HUES64 (cell line): ENCODE measurements around the gene ARMC10.

Experiments used
- H3K27ac ChIP-seq: 2 replicates; pipeline ENCODE4 v1.7.0; 2013; ENCODE audit warnings: low read depth, low read length, inconsistent platforms
- H3K27me3 ChIP-seq: 2 replicates; pipeline ENCODE4 v1.6.1; 2013; ENCODE audit warnings: mild to moderate bottlenecking, low read length; ENCODE audit not compliant: insufficient read depth
- H3K36me3 ChIP-seq: 2 replicates; pipeline ENCODE4 v1.6.1; 2013; ENCODE audit warnings: mild to moderate bottlenecking, low read length; ENCODE audit not compliant: insufficient read depth
- H3K4me1 ChIP-seq: 2 replicates; pipeline ENCODE4 v1.6.1; 2013; ENCODE audit warnings: mild to moderate bottlenecking, low read length, moderate library complexity; ENCODE audit not compliant: insufficient read depth
- H3K4me3 ChIP-seq: 2 replicates; pipeline ENCODE4 v1.5.1; 2013; ENCODE audit warnings: mild to moderate bottlenecking, low read length, moderate library complexity
- H3K9ac ChIP-seq: 2 replicates; pipeline ENCODE4 v1.6.1; 2013; ENCODE audit warnings: mild to moderate bottlenecking, low read depth, low read length
- H3K9me3 ChIP-seq: 2 replicates; pipeline ENCODE4 v1.6.1; 2013; ENCODE audit warnings: low read depth, low read length; ENCODE audit not compliant: insufficient read depth
- WGBS: fragments of 150-250, 120-280 bp; methylation state at CpG from one replicate; pipeline ENCODE4 v1.1.7; 2013; ENCODE audit warnings: missing lambda C conversion rate; 5-methylcytosine and 5-hydroxymethylcytosine counted together

ARMC10 gene

GRCh38 chr7:103123529-103123928, 48.6 kb downstream of the ARMC10 start:
- 85% methylated on average over 1 of the region's 3 CpGs for WGBS
- no peak overlapping the region for H3K4me3 ChIP-seq
- H3K4me1 ChIP-seq: no peaks in the 10 kb centered on the region
- H3K9ac ChIP-seq: no peak overlapping the region
- H3K36me3 ChIP-seq: peaks cover 35% of the 10 kb centered on the region
- no peak overlapping the region for H3K27ac ChIP-seq
- H3K9me3 ChIP-seq: no peaks in the 10 kb centered on the region
- H3K27me3 ChIP-seq: no peaks in the 10 kb centered on the region

- Histone ChIP-seq H3K9me3 (no peaks in the 10 kb centered on the region), H3K27me3 (no peaks in the 10 kb centered on the region), H3K9ac (no peak overlapping the region), H3K27ac (no peak overlapping the region), H3K4me1 (no peaks in the 10 kb centered on the region), H3K36me3 (peaks cover 33% of the 10 kb centered on the region), H3K4me3 (no peak overlapping the region)
- WGBS: 78% methylated on average over 6 of the region's 6 CpGs
Measured at GRCh38 chr7:103124429-103124979, 49.6 kb downstream of the ARMC10 start.

- H3K4me1 ChIP-seq: no peaks in the 10 kb centered on the region
- no peak overlapping the region for H3K4me3 ChIP-seq
- no peak overlapping the region for H3K27ac ChIP-seq
- H3K9ac ChIP-seq: no peak overlapping the region
- H3K36me3 ChIP-seq: peaks cover 28% of the 10 kb centered on the region
- no peaks in the 10 kb centered on the region for H3K27me3 ChIP-seq
- 88% methylated on average over 1 of the region's 2 CpGs for WGBS
- no peaks in the 10 kb centered on the region for H3K9me3 ChIP-seq
Measured at GRCh38 chr7:103127006-103127405, 52.1 kb downstream of the ARMC10 start.

- peaks cover 3% of the 10 kb centered on the region; the same call in 1 of the 2 replicates for H3K4me1 ChIP-seq
- H3K9me3 ChIP-seq: no peaks in the 10 kb centered on the region
- H3K36me3 ChIP-seq: peaks cover 24% of the 10 kb centered on the region
- no peaks in the 10 kb centered on the region for H3K27me3 ChIP-seq
- H3K27ac ChIP-seq: no peak overlapping the region
- H3K4me3 ChIP-seq: no peak overlapping the region
- WGBS: 94% methylated on average over 5 of the region's 6 CpGs
- H3K9ac ChIP-seq: no peak overlapping the region
Measured at GRCh38 chr7:103129702-103130549, 55.0 kb downstream of the ARMC10 start.

- Histone ChIP-seq H3K27me3 (no peaks in the 10 kb centered on the region), H3K9me3 (no peaks in the 10 kb centered on the region), H3K36me3 (peaks cover 17% of the 10 kb centered on the region), H3K4me3 (no peak overlapping the region), H3K4me1 (peaks cover 12% of the 10 kb centered on the region), H3K27ac (no peak overlapping the region), H3K9ac (no peak overlapping the region)
- 82% methylated on average over 9 of the region's 9 CpGs for WGBS
Measured at GRCh38 chr7:103130901-103131624, 56.1 kb downstream of the ARMC10 start.

GRCh38 chr7:103132995-103133688, 58.2 kb downstream of the ARMC10 start:
- Histone ChIP-seq H3K9me3 (no peaks in the 10 kb centered on the region), H3K27me3 (no peaks in the 10 kb centered on the region), H3K9ac (no peak overlapping the region), H3K36me3 (peaks cover 4% of the 10 kb centered on the region; the same call in 1 of the 2 replicates), H3K4me3 (no peak overlapping the region), H3K27ac (no peak overlapping the region), H3K4me1 (peaks cover 12% of the 10 kb centered on the region)
- WGBS: 83% methylated on average over 9 of the region's 9 CpGs

- H3K27ac ChIP-seq: no peak overlapping the region
- no CpG with 5 or more reads among the region's 3 CpGs for WGBS
- no peak overlapping the region for H3K4me3 ChIP-seq
- no peaks in the 10 kb centered on the region for H3K27me3 ChIP-seq
- H3K9ac ChIP-seq: no peak overlapping the region
- no peaks in the 10 kb centered on the region for H3K9me3 ChIP-seq
- H3K36me3 ChIP-seq: no peaks in the 10 kb centered on the region
- H3K4me1 ChIP-seq: peaks cover 12% of the 10 kb centered on the region
Measured at GRCh38 chr7:103134836-103135554, 60.1 kb downstream of the ARMC10 start.

- no peak overlapping the region for H3K9ac ChIP-seq
- H3K4me3 ChIP-seq: no peak overlapping the region
- no peaks in the 10 kb centered on the region for H3K27me3 ChIP-seq
- H3K27ac ChIP-seq: no peak overlapping the region
- no peaks in the 10 kb centered on the region for H3K9me3 ChIP-seq
- H3K36me3 ChIP-seq: no peaks in the 10 kb centered on the region
- H3K4me1 ChIP-seq: peaks cover 14% of the 10 kb centered on the region
- WGBS: 96% methylated on average over 2 of the region's 2 CpGs
Measured at GRCh38 chr7:103140061-103140460, 65.1 kb downstream of the ARMC10 start.

GRCh38 chr7:103140685-103141084, 65.7 kb downstream of the ARMC10 start:
- Histone ChIP-seq H3K9me3 (no peaks in the 10 kb centered on the region), H3K4me1 (peaks cover 9% of the 10 kb centered on the region), H3K27me3 (no peaks in the 10 kb centered on the region), H3K9ac (no peak overlapping the region), H3K4me3 (no peak overlapping the region), H3K36me3 (no peaks in the 10 kb centered on the region), H3K27ac (no peak overlapping the region)
- 86% methylated on average over 2 of the region's 2 CpGs for WGBS

- H3K27ac ChIP-seq: no peak overlapping the region
- no peak overlapping the region for H3K9ac ChIP-seq
- no peaks in the 10 kb centered on the region for H3K27me3 ChIP-seq
Measured at GRCh38 chr7:103141753-103142404, 66.9 kb downstream of the ARMC10 start.

More at GRCh38 chr7:103141753-103142404, 66.9 kb downstream of the ARMC10 start:
- Histone ChIP-seq H3K36me3 (no peaks in the 10 kb centered on the region), H3K9me3 (no peaks in the 10 kb centered on the region), H3K4me3 (no peak overlapping the region), H3K4me1 (peaks cover 14% of the 10 kb centered on the region)
- 86% methylated on average over 8 of the region's 8 CpGs for WGBS
